CD14-positive monocyte (primary cell): Measurements from ENCODE around the gene UBE2H. TPM values are rescaled to one million over a fixed set of nuclear protein-coding genes. Genes with fewer than 3 reads are reported as not detected.

Experiments used
- DNase-seq, 3 donors: peaks; one replicate each; pipeline ENCODE4 v3.0.0-alpha.2; 2011 to 2022
- H2AFZ ChIP-seq: 2 replicates; pipeline ENCODE4 v1.6.0; 2012; ENCODE audit warnings: mild to moderate bottlenecking, low read depth, low read length, inconsistent platforms; ENCODE audit not compliant: insufficient read depth, poor library complexity, severe bottlenecking
- H3K27ac ChIP-seq, 2 donors: 1 replicate in 1 of 2; 2 replicates in 1 of 2; pipeline ENCODE4 v1.5.1; 2012 to 2013; ENCODE audit warnings: low read length in 2 of 2, control low read depth in 1 of 2, inconsistent platforms in 1 of 2, low read depth in 1 of 2, mild to moderate bottlenecking in 1 of 2
- H3K27me3 ChIP-seq, 2 donors: one replicate each; pipeline versions ENCODE4 v1.6.0 to v1.6.1; 2011 to 2013; ENCODE audit warnings: low read length in 2 of 2; ENCODE audit not compliant: control insufficient read depth in 2 of 2, insufficient read depth in 2 of 2
- H3K36me3 ChIP-seq, 2 donors: replicated peaks in 1 of 2; 1 replicate in 1 of 2; 2 replicates in 1 of 2; pipeline versions ENCODE4 v1.5.1 to v1.6.1; 2012 to 2013; ENCODE audit warnings: low read length in 2 of 2, control low read depth in 1 of 2, inconsistent platforms in 1 of 2, mild to moderate bottlenecking in 1 of 2; ENCODE audit not compliant: insufficient read depth in 2 of 2, control insufficient read depth in 1 of 2
- H3K4me1 ChIP-seq, 2 donors: 1 replicate in 1 of 2; 2 replicates in 1 of 2; pipeline versions ENCODE4 v1.5.1 to v1.6.1; 2012 to 2013; ENCODE audit warnings: low read length in 2 of 2, control low read depth in 1 of 2, inconsistent platforms in 1 of 2, mild to moderate bottlenecking in 1 of 2, moderate library complexity in 1 of 2; ENCODE audit not compliant: insufficient read depth in 2 of 2, control insufficient read depth in 1 of 2
- H3K4me2 ChIP-seq: replicated peaks from 2 replicates; pipeline ENCODE3; 2012; ENCODE audit warnings: low read length, moderate library complexity, mild to moderate bottlenecking; ENCODE audit not compliant: poor library complexity, severe bottlenecking; ENCODE audit errors: extremely low read depth
- H3K4me3 ChIP-seq, 3 experiments: fragments of 200-600 bp in 1 of 3; sonication (generic) in 1 of 3; replicated peaks in 1 of 3; 1 replicate in 2 of 3; 2 replicates in 1 of 3; pipeline ENCODE4 v1.5.1; 2011 to 2013; ENCODE audit warnings: low read length in 3 of 3, mild to moderate bottlenecking in 3 of 3, control low read depth in 2 of 3, low read depth in 2 of 3, inconsistent platforms in 1 of 3, moderate library complexity in 1 of 3
- H3K79me2 ChIP-seq: 2 replicates; pipeline ENCODE4 v1.6.0; 2012; ENCODE audit warnings: mild to moderate bottlenecking, control low read depth, inconsistent platforms, low read length, moderate library complexity; ENCODE audit not compliant: insufficient read depth
- H3K9ac ChIP-seq: 2 replicates; pipeline ENCODE4 v1.6.0; 2017; ENCODE audit warnings: low read length, mild to moderate bottlenecking; ENCODE audit not compliant: insufficient read depth, poor library complexity, severe bottlenecking
- H3K9me3 ChIP-seq, 2 donors: replicated peaks in 1 of 2; 1 replicate in 1 of 2; 2 replicates in 1 of 2; pipeline versions ENCODE4 v1.5.1 to v1.6.1; 2012 to 2013; ENCODE audit warnings: low read length in 2 of 2, control low read depth in 1 of 2; ENCODE audit not compliant: control insufficient read depth in 1 of 2, insufficient read depth in 1 of 2
- H4K20me1 ChIP-seq: 2 replicates; pipeline ENCODE4 v1.6.0; 2012; ENCODE audit warnings: mild to moderate bottlenecking, low read length, control low read depth, moderate library complexity; ENCODE audit not compliant: insufficient read depth
- H3K27ac Mint-ChIP-seq, 7 donors: one replicate each; pipeline ENCODE4 v1.8.0; 2020; ENCODE audit warnings: mild to moderate bottlenecking in 7 of 7, mixed read lengths in 7 of 7, moderate library complexity in 6 of 7, inconsistent platforms in 2 of 7
- H3K27me3 Mint-ChIP-seq, 3 donors: one replicate each; pipeline ENCODE4 v1.8.0; 2021 to 2022; ENCODE audit warnings: low read depth in 3 of 3, mild to moderate bottlenecking in 3 of 3, mixed read lengths in 3 of 3, moderate library complexity in 3 of 3, inconsistent platforms in 1 of 3
- H3K36me3 Mint-ChIP-seq, 2 donors: one replicate each; pipeline ENCODE4 v1.8.0; 2020; ENCODE audit warnings: mixed read lengths in 2 of 2, inconsistent platforms in 1 of 2, mild to moderate bottlenecking in 1 of 2
- H3K4me1 Mint-ChIP-seq: one replicate; pipeline ENCODE4 v1.8.0; 2020; ENCODE audit warnings: mild to moderate bottlenecking, mixed read lengths
- H3K4me3 Mint-ChIP-seq, 2 donors: one replicate each; pipeline ENCODE4 v1.8.0; 2020; ENCODE audit warnings: mild to moderate bottlenecking in 2 of 2, mixed read lengths in 2 of 2, moderate library complexity in 1 of 2
- H3K9me3 Mint-ChIP-seq, 7 donors: one replicate each; pipeline ENCODE4 v1.8.0; 2020 to 2022; ENCODE audit warnings: mixed read lengths in 7 of 7, mild to moderate bottlenecking in 6 of 7, moderate library complexity in 6 of 7, inconsistent platforms in 2 of 7
- CTCF ChIP-seq: fragments of 200-600 bp; IDR thresholded peaks from one replicate; pipeline ENCODE4 v1.8.0; 2022; ENCODE audit warnings: antibody characterized with exemption, mild to moderate bottlenecking
- whole genome bisulfite sequencing: methylation state at CpG from one replicate; pipeline ENCODE4 v1.1.5; 2013; ENCODE audit warnings: missing lambda C conversion rate; ENCODE audit not compliant: insufficient coverage; 5-methylcytosine and 5-hydroxymethylcytosine counted together
- intact Hi-C, 2 donors: fragments of 100-400 bp; cut with micrococcal nuclease; formaldehyde crosslinking; loops; one replicate each; pipeline versions ENCODE4 v1.15.0 to v1.15.1; 2023
- polyA plus RNA-seq, 3 donors: library from polyadenylated mRNA; depleted of rRNA in 1 of 3; unstranded in 2 of 3; stranded (reverse) in 1 of 3; fragments of 300-500 nt in 2 of 3; fragments of >200 nt in 1 of 3; fragmentation: Illumina TruSeq in 2 of 3; gene quantifications; 1 replicate in 2 of 3; 2 replicates in 1 of 3; pipeline ENCODE4 v1.2.3, GENCODE V29; 2012 to 2021

UBE2H gene
- polyA plus RNA-seq, 3 donors = 12.6 to 26.0 (median 16.0) TPM

DNA sequence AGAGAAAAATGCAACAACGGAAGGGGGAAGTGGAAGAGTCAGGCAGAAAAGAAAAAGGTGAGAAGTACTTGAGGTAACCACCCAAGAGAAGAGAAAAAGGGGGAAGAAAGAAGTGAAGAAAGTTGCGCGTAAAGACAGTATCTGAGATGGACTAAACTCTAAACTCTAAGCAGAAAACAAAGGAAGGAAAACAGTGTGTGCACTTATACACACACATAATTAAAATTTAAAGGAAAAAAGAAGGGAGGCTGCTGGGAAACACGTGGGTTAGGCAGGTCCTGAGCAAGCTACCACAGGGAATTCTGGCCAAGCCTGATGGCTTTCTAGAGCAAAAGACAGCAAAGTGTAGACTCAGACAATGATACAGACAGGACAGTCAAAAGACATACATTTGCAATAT lies 78.0 kb downstream of the UBE2H start:
- Histone ChIP-seq H3K36me3 (peaks cover 12 to 28% of the 10 kb centered on the region in 2 donors), H3K9ac (no peak overlapping the region), H2AFZ (no peak overlapping the region), H3K9me3 (no peaks in the 10 kb centered on the region), H3K79me2 (no peaks in the 10 kb centered on the region), H3K4me2 (no peak overlapping the region), H3K27ac (no peak overlapping the region), H3K4me1 (peaks cover 10 to 21% of the 10 kb centered on the region in 2 donors), H4K20me1 (peaks cover 34% of the 10 kb centered on the region), H3K4me3 (no peak overlapping the region), H3K27me3 (no peaks in the 10 kb centered on the region)
- Mint-ChIP-seq H3K27me3 (no peaks in the 10 kb centered on the region), H3K27ac (no peak overlapping the region), H3K4me1 (peaks cover 34% of the 10 kb centered on the region), H3K4me3 (no peak overlapping the region), H3K36me3 (peaks cover 54 to 57% of the 10 kb centered on the region in 2 donors), H3K9me3 (no peaks in the 10 kb centered on the region)
- DNase-seq = no peak
- TF ChIP-seq CTCF = no peak
- intact Hi-C loops = no loop called here
- no CpG with 5 or more reads among the region's 4 CpGs for WGBS

GRCh38 chr7:129872054-129872453 lies 80.7 kb downstream of the UBE2H start:
- WGBS = no CpG with 5 or more reads among the region's 5 CpGs
- Histone ChIP-seq H3K4me2 (no peak overlapping the region), H2AFZ (no peak overlapping the region), H4K20me1 (peaks cover 37% of the 10 kb centered on the region), H3K4me1 (peaks cover 2 to 9% of the 10 kb centered on the region in 2 donors), H3K27ac (no peak overlapping the region), H3K4me3 (no peak overlapping the region), H3K36me3 (peaks cover 5 to 20% of the 10 kb centered on the region in 2 donors), H3K27me3 (no peaks in the 10 kb centered on the region), H3K9me3 (no peaks in the 10 kb centered on the region), H3K9ac (no peak overlapping the region), H3K79me2 (no peaks in the 10 kb centered on the region)
- Mint-ChIP-seq H3K4me1 (peaks cover 20% of the 10 kb centered on the region), H3K9me3 (no peaks in the 10 kb centered on the region), H3K4me3 (no peak overlapping the region), H3K36me3 (peaks cover 45 to 55% of the 10 kb centered on the region in 2 donors), H3K27me3 (no peaks in the 10 kb centered on the region), H3K27ac (no peak overlapping the region)
- intact Hi-C loops = no loop called here
- no peak for DNase-seq
- TF ChIP-seq CTCF = no peak
